Epithelial cell of proximal tubule (primary cell): Measurements from ENCODE around the gene DKK3. TPM values are rescaled to one million over a fixed set of nuclear protein-coding genes. Genes with fewer than 3 reads are reported as not detected.
"Not testable (repeated sequence)": the region's sequence is repeated elsewhere in the genome, so short reads cannot be mapped to it uniquely, and the experiment has no call there.

ENCODE experiments used
- DNase-seq: peaks from one replicate; pipeline ENCODE4 v3.0.0-alpha.2; 2011; ENCODE audit warnings: low read depth
- H3K4me3 ChIP-seq: 2 replicates; pipeline ENCODE4 v1.5.1; 2011; ENCODE audit warnings: low read depth, mild to moderate bottlenecking, low read length
- CTCF ChIP-seq: conservative IDR thresholded peaks from 2 replicates; pipeline ENCODE4 v1.5.1; 2012; ENCODE audit warnings: low read depth, mild to moderate bottlenecking, low read length
- total RNA-seq: library from RNA; depleted of rRNA; stranded (reverse); fragments of >200 nt; gene quantifications from 2 replicates; pipeline ENCODE4 v1.2.3, GENCODE V29; 2015

Gene DKK3
- total RNA-seq, 1 donor from 2014 or later: 133 TPM

GRCh38 chr11:12043221-12043620 lies 34.8 kb upstream of the DKK3 start:
- no peak for DNase-seq
- no peak for TF ChIP-seq CTCF
- H3K4me3 ChIP-seq: no peak overlapping the region

- DNase-seq: peak; percentile 99
- no peak for TF ChIP-seq CTCF
- H3K4me3 ChIP-seq: no peak overlapping the region
Observed at GRCh38 chr11:12042215-12042676, 33.8 kb upstream of the DKK3 start.

GRCh38 chr11:12040719-12041118 lies 32.3 kb upstream of the DKK3 start:
- not testable (repeated sequence) for DNase-seq, H3K4me3 ChIP-seq

- no peak for DNase-seq
- H3K4me3 ChIP-seq: no peak overlapping the region
- no peak for TF ChIP-seq CTCF
Observed at GRCh38 chr11:12032968-12033367, 24.5 kb upstream of the DKK3 start.

GRCh38 chr11:12031856-12032544 lies 23.6 kb upstream of the DKK3 start:
- no peak for DNase-seq
- no peak for TF ChIP-seq CTCF

GRCh38 chr11:12029738-12030363 lies 21.4 kb upstream of the DKK3 start:
- no peak for TF ChIP-seq CTCF

More at GRCh38 chr11:12031856-12032544, 23.6 kb upstream of the DKK3 start:
- H3K4me3 ChIP-seq: no peak overlapping the region

GRCh38 chr11:12029119-12029518 lies 20.7 kb upstream of the DKK3 start:
- no peak overlapping the region for H3K4me3 ChIP-seq
- TF ChIP-seq CTCF: no peak
- DNase-seq: no peak

More at GRCh38 chr11:12029738-12030363, 21.4 kb upstream of the DKK3 start:
- peak; percentile 47 for DNase-seq
- no peak overlapping the region for H3K4me3 ChIP-seq
